A549 (cell line): ENCODE data around the gene CCSAP. TPM values are rescaled to one million over a fixed set of nuclear protein-coding genes. Genes with fewer than 3 reads are reported as not detected.

Experiments
- ATAC-seq, 2 experiments: fragments of 200-7000 bp in 1 of 2; fragments of >200 bp in 1 of 2; cut with Nextera tagmentation in 1 of 2; cut with Tn5 transposase in 1 of 2; 3 replicates each; pipeline versions ENCODE4 v1.8.0 to v1.9.1; 2018 to 2020; ENCODE audit warnings: mild to moderate bottlenecking in 1 of 2, moderate library complexity in 1 of 2
- CTCF ChIA-PET: fragments of 300-600 bp; sonication (Branson Sonifier 250); formaldehyde crosslinking; extraction: SDS; loops from one replicate; lab custom pipeline; 2021; ENCODE audit warnings: antibody characterized with exemption, inconsistent platforms; lab: Yijun Ruan, JAX
- POLR2A ChIA-PET: fragments of 350-600 bp; formaldehyde crosslinking; extraction: SDS; loops from one replicate; lab custom pipeline; 2021; ENCODE audit warnings: antibody characterized with exemption, inconsistent platforms; lab: Yijun Ruan, JAX
- DNase-seq, 2 experiments: peaks; one replicate each; pipeline versions ENCODE4 v3.0.0 to v3.0.0-alpha.2; 2011 to 2016; ENCODE audit warnings: low read depth in 1 of 2, low spot score in 1 of 2
- FAIRE-seq: peaks from 2 replicates; lab custom pipeline; 2011; peaks lifted over from hg19 to GRCh38; lab: Jason Lieb, UNC
- H3K27ac ChIP-seq, 2 experiments: fragments of >200 bp; sonication (Bioruptor Twin); formaldehyde crosslinking; 3 replicates each; pipeline ENCODE4 v1.5.1; 2016 to 2017
- H3K4me1 ChIP-seq: fragments of >200 bp; sonication (Bioruptor Twin); formaldehyde crosslinking; 3 replicates; pipeline ENCODE4 v1.6.1; 2016
- H3K4me2 ChIP-seq: fragments of >200 bp; sonication (Bioruptor Twin); formaldehyde crosslinking; 3 replicates; pipeline ENCODE4 v1.6.1; 2016
- H3K4me3 ChIP-seq: fragments of >200 bp; sonication (Bioruptor Twin); formaldehyde crosslinking; 3 replicates; pipeline ENCODE4 v1.5.1; 2016
- H3K9me3 ChIP-seq: fragments of >200 bp; sonication (Bioruptor Twin); formaldehyde crosslinking; 3 replicates; pipeline ENCODE4 v1.6.1; 2016
- BHLHE40 ChIP-seq: IDR thresholded peaks from 2 replicates; pipeline ENCODE4 v1.6.1; 2012; ENCODE audit warnings: low read depth, low read length, inconsistent platforms
- CEBPB ChIP-seq, 2 experiments: fragments of >200 bp in 1 of 2; sonication (Bioruptor Twin) in 1 of 2; formaldehyde crosslinking in 1 of 2; IDR thresholded peaks; 2 replicates each; pipeline ENCODE4 v1.6.1; 2012 to 2016
- CHD2 ChIP-seq: fragments of 150-350 bp; IDR thresholded peaks from 2 replicates; pipeline ENCODE4 v1.6.1; 2014; ENCODE audit warnings: low read length; ENCODE audit not compliant: partially characterized antibody
- EHMT2 ChIP-seq: fragments of 200-600 bp; sonication (generic); IDR thresholded peaks from 2 replicates; pipeline ENCODE4 v1.6.1; 2016; ENCODE audit warnings: antibody characterized with exemption, low read depth, mild to moderate bottlenecking, moderate library complexity
- ELK1 ChIP-seq: fragments of 150-350 bp; IDR thresholded peaks from 2 replicates; pipeline ENCODE4 v1.6.1; 2014; ENCODE audit warnings: low read depth, mild to moderate bottlenecking, low read length
- HEYL ChIP-seq: fragments of 250-450 bp; sonication (Bioruptor Pico); IDR thresholded peaks from 2 replicates; pipeline ENCODE4 v1.8.0; 2021; ENCODE audit warnings: mild to moderate bottlenecking, moderate library complexity
- HOXB13 ChIP-seq: fragments of 250-450 bp; sonication (Bioruptor Pico); IDR thresholded peaks from 2 replicates; pipeline ENCODE4 v1.5.0; 2020; ENCODE audit warnings: low read depth, mild to moderate bottlenecking, moderate library complexity
- JUN ChIP-seq, 2 experiments: fragments of >200 bp; sonication (Bioruptor Twin); formaldehyde crosslinking; IDR thresholded peaks; 2 replicates in 1 of 2; 3 replicates in 1 of 2; pipeline ENCODE4 v1.6.1; 2016 to 2017
- MAFK ChIP-seq: fragments of 450-650 bp; IDR thresholded peaks from 2 replicates; pipeline ENCODE4 v1.6.1; 2014; ENCODE audit not compliant: partially characterized antibody
- MAX ChIP-seq: IDR thresholded peaks from 2 replicates; pipeline ENCODE4 v1.6.1; 2012
- MYC ChIP-seq: IDR thresholded peaks from 2 replicates; pipeline ENCODE4 v1.6.1; 2012; ENCODE audit warnings: mild to moderate bottlenecking, inconsistent platforms, low read length, improper control_type of control experiment, borderline replicate concordance
- PHF8 ChIP-seq: fragments of 200-600 bp; sonication (generic); IDR thresholded peaks from 2 replicates; pipeline ENCODE4 v1.6.1; 2016; ENCODE audit warnings: low read depth, mild to moderate bottlenecking, antibody characterized with exemption, moderate library complexity, borderline replicate concordance
- POLR2A ChIP-seq: IDR thresholded peaks from 2 replicates; pipeline ENCODE4 v1.6.1; 2012; ENCODE audit warnings: mild to moderate bottlenecking, low read length
- POLR2AphosphoS2 ChIP-seq: conservative IDR thresholded peaks from 2 replicates; pipeline ENCODE4 v1.6.1; 2012; ENCODE audit warnings: low read length, improper control_type of control experiment, inconsistent platforms
- RCOR1 ChIP-seq: fragments of 150-350 bp; IDR thresholded peaks from 2 replicates; pipeline ENCODE4 v1.6.1; 2014; ENCODE audit warnings: antibody characterized with exemption, low read length, low read depth
- SMC3 ChIP-seq: fragments of >200 bp; sonication (Bioruptor Twin); formaldehyde crosslinking; IDR thresholded peaks from 3 replicates; pipeline ENCODE4 v1.6.1; 2018; ENCODE audit warnings: inconsistent platforms
- SREBF2 ChIP-seq: fragments of 450-650 bp; IDR thresholded peaks from 2 replicates; pipeline ENCODE4 v1.6.1; 2014; ENCODE audit warnings: mild to moderate bottlenecking, moderate library complexity
- ZC3H11A ChIP-seq: fragments of 450-650 bp; IDR thresholded peaks from 2 replicates; pipeline ENCODE4 v1.6.1; 2014; ENCODE audit warnings: antibody characterized with exemption, mild to moderate bottlenecking
- ZFP36 ChIP-seq: fragments of 450-650 bp; IDR thresholded peaks from 2 replicates; pipeline ENCODE4 v1.6.1; 2014; ENCODE audit warnings: borderline replicate concordance; ENCODE audit not compliant: partially characterized antibody
- ZSCAN20 ChIP-seq: fragments of 250-450 bp; sonication (Bioruptor Pico); IDR thresholded peaks from 2 replicates; pipeline ENCODE4 v1.8.0; 2022; ENCODE audit warnings: mild to moderate bottlenecking, moderate library complexity
- WGBS: methylation state at CpG from one replicate; pipeline ENCODE4 v1.1.6; 2017; ENCODE audit errors: missing lambda C conversion rate; 5-methylcytosine and 5-hydroxymethylcytosine counted together
- polyA plus RNA-seq, 4 experiments: library from polyadenylated mRNA; depleted of rRNA in 3 of 4; stranded (reverse); fragments of >200 nt; fragmentation: RNase III in 1 of 4; extraction: RNeasy Plus Mini Kit Qiagen cat#74134 plus additional on column Dnase treatment in 1 of 4; gene quantifications; 2 replicates in 3 of 4; 3 replicates in 1 of 4; pipeline ENCODE4 v1.2.3, GENCODE V29; 2011 to 2017
- TF ChIP-seq, protein P1 (sequence below): fragments of 250-450 bp; sonication (Bioruptor Pico); IDR thresholded peaks from 2 replicates; pipeline ENCODE4 v1.5.0; 2021; ENCODE audit warnings: mild to moderate bottlenecking, moderate library complexity, borderline replicate concordance
- TF ChIP-seq, protein P2 (sequence below): fragments of >200 bp; sonication (Bioruptor Twin); formaldehyde crosslinking; IDR thresholded peaks from 2 replicates; pipeline ENCODE4 v1.6.1; 2016

The CCSAP gene
- polyA plus RNA-seq, 2 of the 4 experiments (the other 2 are of a cell fraction), result 6.4 to 9.1 TPM

DNA sequence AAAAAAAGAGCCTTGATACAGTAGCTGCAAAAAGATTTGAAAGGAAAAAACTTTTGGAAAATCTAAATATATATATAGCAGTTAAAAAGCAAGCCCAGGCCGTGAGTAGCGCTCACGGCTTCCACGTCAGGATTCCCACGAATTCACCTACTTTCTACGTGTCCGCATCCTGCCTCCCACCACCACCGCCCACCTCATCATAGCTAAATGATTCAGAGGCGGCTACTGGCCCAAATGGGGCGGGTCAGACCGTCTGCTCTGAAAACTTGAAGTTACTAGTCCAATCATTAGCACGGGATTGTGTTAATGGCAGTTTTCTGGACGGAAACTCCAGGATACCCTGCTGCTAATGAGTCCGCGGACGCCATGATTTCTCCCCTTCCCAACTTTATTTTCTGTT, 1.3 kb upstream of the CCSAP start (continued):
- TF ChIP-seq, protein P1, sequence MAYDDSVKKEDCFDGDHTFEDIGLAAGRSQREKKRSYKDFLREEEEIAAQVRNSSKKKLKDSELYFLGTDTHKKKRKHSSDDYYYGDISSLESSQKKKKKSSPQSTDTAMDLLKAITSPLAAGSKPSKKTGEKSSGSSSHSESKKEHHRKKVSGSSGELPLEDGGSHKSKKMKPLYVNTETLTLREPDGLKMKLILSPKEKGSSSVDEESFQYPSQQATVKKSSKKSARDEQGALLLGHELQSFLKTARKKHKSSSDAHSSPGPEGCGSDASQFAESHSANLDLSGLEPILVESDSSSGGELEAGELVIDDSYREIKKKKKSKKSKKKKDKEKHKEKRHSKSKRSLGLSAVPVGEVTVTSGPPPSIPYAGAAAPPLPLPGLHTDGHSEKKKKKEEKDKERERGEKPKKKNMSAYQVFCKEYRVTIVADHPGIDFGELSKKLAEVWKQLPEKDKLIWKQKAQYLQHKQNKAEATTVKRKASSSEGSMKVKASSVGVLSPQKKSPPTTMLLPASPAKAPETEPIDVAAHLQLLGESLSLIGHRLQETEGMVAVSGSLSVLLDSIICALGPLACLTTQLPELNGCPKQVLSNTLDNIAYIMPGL, result no peak
- TF ChIP-seq BHLHE40 (no peak), MYC (no peak)

GRCh38 chr1:229341774-229342655, 832 bp downstream of the CCSAP start:
- under 1% methylated on average over 38 of the region's 103 CpGs for WGBS
- TF ChIP-seq SREBF2, result no peak
- TF ChIP-seq EHMT2, result no peak
- peak; percentile 39; the same call in 1 of the 2 replicates for TF ChIP-seq MAX
- peak in 1 of 2 experiments; percentile 59; a peak in 3 of 5 replicates for TF ChIP-seq JUN (IDR thresholded peaks at IDR 0.05)
- peak; percentile 84 for TF ChIP-seq POLR2A
- peak; percentile 34; the same call in 1 of the 2 replicates for TF ChIP-seq PHF8
- Histone ChIP-seq H3K4me3 (peak overlapping the region; percentile 91), H3K9me3 (no peaks in the 10 kb centered on the region), H3K4me2 (peak overlapping the region; percentile 86), H3K4me1 (0 out of 3 replicates have a peak, but pooled peaks cover 8% of the 10 kb centered on the region), H3K27ac (peak overlapping the region; percentile 88 to 93)
- ChIA-PET POLR2A (no interaction called here), CTCF (interaction anchor here (0.7 to 2.8 kb wide), 3 partner anchors 110 to 111 kb away, joined by 3 to 8 read pairs (median 3); no protein-coding TSS in a partner anchor)
- DNase-seq (peak; percentile 62 to 81), ATAC-seq (peak; percentile 88 to 90), FAIRE-seq (no peak)

- ATAC-seq, result no peak
- DNase-seq, result no peak
- H3K27ac ChIP-seq, result no peak overlapping the region
- peak overlapping the region; percentile 86 for H3K4me2 ChIP-seq
- POLR2A ChIA-PET, result no interaction called here
- 92% methylated on average over 6 of the region's 6 CpGs for WGBS
- CTCF ChIA-PET, result interaction anchor here (0.7 to 1.6 kb wide), 5 partner anchors 10 to 210 kb away, joined by 3 to 4 read pairs (median 3); no protein-coding TSS in a partner anchor
- 0 out of 3 replicates have a peak, but pooled peaks cover 8% of the 10 kb centered on the region for H3K4me1 ChIP-seq
- no peaks in the 10 kb centered on the region for H3K9me3 ChIP-seq
- no peak for FAIRE-seq
- TF ChIP-seq POLR2AphosphoS2, result no peak
- no peak for TF ChIP-seq ZFP36
- no peak for TF ChIP-seq ELK1
- no peak for TF ChIP-seq JUN (IDR thresholded peaks at IDR 0.05)
- no peak for TF ChIP-seq MAFK
- no peak for TF ChIP-seq HOXB13 (CRISPR knock-in tag)
- TF ChIP-seq ZC3H11A, result no peak
- TF ChIP-seq PHF8, result no peak
- TF ChIP-seq RCOR1, result no peak
- TF ChIP-seq CEBPB (IDR thresholded peaks at IDR 0.05), result no peak
- TF ChIP-seq SMC3, result no peak
- TF ChIP-seq EHMT2, result no peak
- no peak for TF ChIP-seq HEYL (CRISPR knock-in tag)
- TF ChIP-seq, protein P2, sequence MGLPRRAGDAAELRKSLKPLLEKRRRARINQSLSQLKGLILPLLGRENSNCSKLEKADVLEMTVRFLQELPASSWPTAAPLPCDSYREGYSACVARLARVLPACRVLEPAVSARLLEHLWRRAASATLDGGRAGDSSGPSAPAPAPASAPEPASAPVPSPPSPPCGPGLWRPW, result no peak
- TF ChIP-seq ZSCAN20 (CRISPR knock-in tag), result no peak
- TF ChIP-seq CHD2, result no peak
- no peak overlapping the region for H3K4me3 ChIP-seq
Measured at GRCh38 chr1:229340496-229340895, 2.4 kb downstream of the CCSAP start.
